ENCODE measurements around the gene ERLEC1. TPM values are rescaled to one million over a fixed set of nuclear protein-coding genes. Genes with fewer than 3 reads are reported as not detected.
A peak's percentile ranks its signal among the peaks of the same experiment; 100 is the strongest.

Gene ERLEC1
- polyA plus RNA-seq, 2 of the 4 experiments (the other 2 are of a cell fraction), result 58.7 to 113 TPM

DNA sequence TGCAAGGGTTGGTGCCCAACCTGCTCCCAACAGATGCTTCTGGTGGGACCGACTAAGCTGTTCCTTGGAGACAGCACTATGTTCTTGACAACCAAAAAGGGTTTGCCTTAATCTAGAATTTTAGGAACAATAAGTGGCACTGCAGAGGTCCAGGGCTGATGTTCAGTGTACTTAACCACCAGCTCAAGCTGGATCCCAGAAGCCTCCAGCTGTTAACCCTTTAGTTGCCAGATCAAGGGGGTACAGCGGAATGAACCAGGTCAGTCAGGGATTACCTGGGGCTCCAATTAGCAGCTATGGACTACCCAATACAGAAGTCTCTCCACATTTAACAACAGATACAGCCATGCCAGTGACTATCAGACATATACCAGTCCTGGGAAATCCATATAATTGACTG is 69.4 kb downstream of the ERLEC1 start:
- H3K4me3 ChIP-seq, result no peak overlapping the region
- no peak for FAIRE-seq
- ChIA-PET CTCF (interaction anchor here (2.5 kb wide), 1 partner anchor 11 kb away, joined by 8 read pairs; no protein-coding TSS in a partner anchor), POLR2A (no interaction called here)
- no peak overlapping the region for H3K4me2 ChIP-seq
- WGBS (ENCODE audit: missing lambda C conversion rate), result 86% methylated on average over 2 of the region's 2 CpGs
- DNase-seq (ENCODE audit: low read depth in 1 of 2, low spot score in 1 of 2), result no peak
- ATAC-seq, result peak in 1 of 2 experiments; percentile 19; a peak in 1 of 6 replicates
- H3K27ac ChIP-seq, result no peak overlapping the region
- H3K4me1 ChIP-seq, result no peaks in the 10 kb centered on the region
- H3K9me3 ChIP-seq, result no peaks in the 10 kb centered on the region
- TF ChIP-seq, protein P1, sequence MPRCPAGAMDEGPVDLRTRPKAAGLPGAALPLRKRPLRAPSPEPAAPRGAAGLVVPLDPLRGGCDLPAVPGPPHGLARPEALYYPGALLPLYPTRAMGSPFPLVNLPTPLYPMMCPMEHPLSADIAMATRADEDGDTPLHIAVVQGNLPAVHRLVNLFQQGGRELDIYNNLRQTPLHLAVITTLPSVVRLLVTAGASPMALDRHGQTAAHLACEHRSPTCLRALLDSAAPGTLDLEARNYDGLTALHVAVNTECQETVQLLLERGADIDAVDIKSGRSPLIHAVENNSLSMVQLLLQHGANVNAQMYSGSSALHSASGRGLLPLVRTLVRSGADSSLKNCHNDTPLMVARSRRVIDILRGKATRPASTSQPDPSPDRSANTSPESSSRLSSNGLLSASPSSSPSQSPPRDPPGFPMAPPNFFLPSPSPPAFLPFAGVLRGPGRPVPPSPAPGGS (IDR thresholded peaks at IDR 0.05), result no peak
- no peak for TF ChIP-seq KDM5A (IDR thresholded peaks at IDR 0.05)
- TF ChIP-seq JUN (IDR thresholded peaks at IDR 0.05), result no peak
- TF ChIP-seq SMC3 (IDR thresholded peaks at IDR 0.05), result no peak
- no peak for TF ChIP-seq EP300 (IDR thresholded peaks at IDR 0.05)
- TF ChIP-seq RFX5 (IDR thresholded peaks at IDR 0.05), result no peak
- no peak for TF ChIP-seq USF2 (IDR thresholded peaks at IDR 0.05)
- TF ChIP-seq ATOH8 (CRISPR knock-in tag; IDR thresholded peaks at IDR 0.05; ENCODE audit: low read depth), result no peak

DNA sequence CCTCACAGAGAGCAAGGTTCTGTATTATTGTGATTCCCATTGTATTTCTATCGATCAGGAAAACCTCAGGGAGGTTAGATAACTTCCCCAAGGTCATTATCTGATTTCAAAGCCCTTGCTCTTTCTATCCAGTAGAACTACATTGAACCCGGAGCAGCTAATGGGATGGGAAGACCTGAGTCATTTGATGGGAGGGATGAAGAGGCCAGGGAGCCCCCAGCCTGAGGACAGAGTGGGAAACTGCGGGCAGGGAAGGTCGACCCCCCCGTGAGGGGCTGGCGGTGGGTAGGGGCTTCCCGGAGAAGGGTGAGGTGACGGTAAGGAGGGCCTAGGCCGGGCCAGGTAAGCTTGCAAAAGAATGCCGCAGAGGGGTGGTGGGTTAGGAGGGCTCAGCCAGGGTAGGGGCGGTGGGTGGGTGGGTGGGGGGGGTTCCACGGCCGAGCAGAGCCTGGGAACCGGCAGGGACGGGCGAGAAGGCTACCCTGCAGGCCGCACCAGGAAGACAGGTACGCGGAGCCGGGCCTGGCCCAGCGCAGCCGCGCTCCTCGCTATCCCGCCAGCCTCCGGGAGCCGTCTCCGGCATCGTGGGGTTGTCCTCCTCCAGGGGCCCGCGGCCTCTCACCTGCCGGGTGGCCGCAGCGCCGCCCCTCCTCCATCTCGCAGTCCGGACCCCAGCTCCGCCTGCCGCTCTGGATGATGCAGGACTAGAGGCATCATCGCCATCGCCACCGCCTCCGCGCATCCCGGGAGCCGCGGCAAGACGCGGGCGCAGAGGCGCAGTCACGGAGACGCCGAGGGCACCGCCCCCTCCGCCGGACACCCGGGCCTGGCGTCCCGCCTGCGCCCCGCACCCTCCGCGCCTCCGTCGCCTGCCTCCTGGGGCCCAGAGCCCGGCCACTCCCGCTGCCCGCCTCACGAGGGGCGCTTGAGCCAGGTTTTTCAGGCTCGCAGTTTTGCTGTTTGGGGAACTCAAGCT is 72.7 kb downstream of the ERLEC1 start, which contains the start of gene GPR75:
Gene GPR75, minus strand, starts transcription at position 762 of the 976 bp plus-strand sequence. CDS start 5,211 bp downstream, outside the sequence.
- H3K27ac ChIP-seq, result no peak within 1 kb of the TSS
- 95% methylated on average over 59 of the region's 72 CpGs for WGBS (ENCODE audit: missing lambda C conversion rate)
- no peak for FAIRE-seq
- H3K4me1 ChIP-seq, result no peaks in the 10 kb centered on the region
- DNase-seq (ENCODE audit: low read depth in 1 of 2, low spot score in 1 of 2), result no peak
- TF ChIP-seq HES2 (IDR thresholded peaks at IDR 0.05), result no peak
- TF ChIP-seq MYC (IDR thresholded peaks at IDR 0.05; ENCODE audit: borderline replicate concordance, low read length), result no peak
- no peak for TF ChIP-seq HDAC2 (IDR thresholded peaks at IDR 0.05)
- TF ChIP-seq KDM5A (IDR thresholded peaks at IDR 0.05), result no peak
- no peak for TF ChIP-seq SMC3 (IDR thresholded peaks at IDR 0.05)
- no peak for TF ChIP-seq EHF (CRISPR knock-in tag; IDR thresholded peaks at IDR 0.05)
- TF ChIP-seq GATA3 (IDR thresholded peaks at IDR 0.05; ENCODE audit: borderline replicate concordance), result no peak
- TF ChIP-seq FOSB (CRISPR knock-in tag; IDR thresholded peaks at IDR 0.05), result no peak
- TF ChIP-seq FOSL2 (IDR thresholded peaks at IDR 0.05), result no peak
- no peak for TF ChIP-seq FOSL2 (CRISPR knock-in tag; IDR thresholded peaks at IDR 0.05)
- no peak for TF ChIP-seq FOXS1 (CRISPR knock-in tag; IDR thresholded peaks at IDR 0.05)
- TF ChIP-seq, protein P2, sequence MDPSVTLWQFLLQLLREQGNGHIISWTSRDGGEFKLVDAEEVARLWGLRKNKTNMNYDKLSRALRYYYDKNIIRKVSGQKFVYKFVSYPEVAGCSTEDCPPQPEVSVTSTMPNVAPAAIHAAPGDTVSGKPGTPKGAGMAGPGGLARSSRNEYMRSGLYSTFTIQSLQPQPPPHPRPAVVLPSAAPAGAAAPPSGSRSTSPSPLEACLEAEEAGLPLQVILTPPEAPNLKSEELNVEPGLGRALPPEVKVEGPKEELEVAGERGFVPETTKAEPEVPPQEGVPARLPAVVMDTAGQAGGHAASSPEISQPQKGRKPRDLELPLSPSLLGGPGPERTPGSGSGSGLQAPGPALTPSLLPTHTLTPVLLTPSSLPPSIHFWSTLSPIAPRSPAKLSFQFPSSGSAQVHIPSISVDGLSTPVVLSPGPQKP (IDR thresholded peaks at IDR 0.05; ENCODE audit: low read depth, low read length), result no peak
- TF ChIP-seq RARB (CRISPR knock-in tag; IDR thresholded peaks at IDR 0.05), result no peak
- TF ChIP-seq E2F6 (IDR thresholded peaks at IDR 0.05; ENCODE audit: borderline replicate concordance, low read depth), result no peak
- no peak for TF ChIP-seq NPAS2 (CRISPR knock-in tag; IDR thresholded peaks at IDR 0.05; ENCODE audit: borderline replicate concordance)
- H3K9me3 ChIP-seq, result no peaks in the 10 kb centered on the region
- H3K4me2 ChIP-seq, result no peak within 1 kb of the TSS
- H3K4me3 ChIP-seq, result no peak within 1 kb of the TSS
- ChIA-PET CTCF (interaction anchor here (1.2 kb wide), 1 partner anchor 16 kb away, joined by 3 read pairs; no protein-coding TSS in a partner anchor), POLR2A (no interaction called here)
- ATAC-seq, result peak in 1 of 2 experiments; percentile 14; a peak in 2 of 6 replicates
